SKM-1 (cell line): ENCODE data around the gene GRIA1.

Experiments
- DNase-seq: peaks from one replicate; lab custom pipeline; 2025; ENCODE audit not compliant: unreplicated experiment; lab: John Stamatoyannopoulos, UW

Gene GRIA1

GRCh38 chr5:153544706-153545105, 54.2 kb downstream of the GRIA1 start:
- DNase-seq, result no peak

GRCh38 chr5:153546566-153546965, 56.1 kb downstream of the GRIA1 start:
- no peak for DNase-seq

- DNase-seq, result no peak
These were observed 61.1 kb downstream of the GRIA1 start for GRCh38 chr5:153551537-153552079.

GRCh38 chr5:153552886-153553285, 62.4 kb downstream of the GRIA1 start:
- no peak for DNase-seq

GRCh38 chr5:153555420-153556114, 65.1 kb downstream of the GRIA1 start:
- DNase-seq, result no peak

GRCh38 chr5:153558957-153559356, 68.5 kb downstream of the GRIA1 start:
- DNase-seq, result no peak

- DNase-seq, result no peak
These were observed 69.5 kb downstream of the GRIA1 start for GRCh38 chr5:153559926-153560325.

GRCh38 chr5:153562189-153562588, 71.7 kb downstream of the GRIA1 start:
- DNase-seq, result no peak

- DNase-seq, result no peak
These were observed 75.4 kb downstream of the GRIA1 start for GRCh38 chr5:153565822-153566221.

GRCh38 chr5:153569036-153569435, 78.6 kb downstream of the GRIA1 start:
- no peak for DNase-seq

GRCh38 chr5:153571162-153571561, 80.7 kb downstream of the GRIA1 start:
- no peak for DNase-seq

- no peak for DNase-seq
These were observed 82.1 kb downstream of the GRIA1 start for GRCh38 chr5:153572411-153573145.

- no peak for DNase-seq
These were observed 83.0 kb downstream of the GRIA1 start for GRCh38 chr5:153573326-153574033.

- DNase-seq, result no peak
These were observed 93.9 kb downstream of the GRIA1 start for GRCh38 chr5:153584126-153584959.

GRCh38 chr5:153584960-153585359, 94.5 kb downstream of the GRIA1 start:
- DNase-seq, result no peak

- DNase-seq, result no peak
These were observed 95.3 kb downstream of the GRIA1 start for GRCh38 chr5:153585622-153586277.

- no peak for DNase-seq
These were observed 101.6 kb downstream of the GRIA1 start for GRCh38 chr5:153592081-153592480.

- DNase-seq, result no peak
These were observed 104.3 kb downstream of the GRIA1 start for GRCh38 chr5:153594785-153595184.

- DNase-seq, result no peak
These were observed 107.6 kb downstream of the GRIA1 start for GRCh38 chr5:153598099-153598498.

GRCh38 chr5:153601377-153601776, 110.9 kb downstream of the GRIA1 start:
- DNase-seq, result no peak
